CD14-positive monocyte (primary cell): ENCODE results near the gene TRIM3. TPM values are rescaled to one million over a fixed set of nuclear protein-coding genes. Genes with fewer than 3 reads are reported as not detected.
A peak's percentile ranks its signal among the peaks of the same experiment; 100 is the strongest.

Source experiments
- DNase-seq, 3 donors: peaks; one replicate each; pipeline ENCODE4 v3.0.0-alpha.2; 2011 to 2022
- H2AFZ ChIP-seq: 2 replicates; pipeline ENCODE4 v1.6.0; 2012; ENCODE audit warnings: mild to moderate bottlenecking, low read depth, low read length, inconsistent platforms; ENCODE audit not compliant: insufficient read depth, poor library complexity, severe bottlenecking
- H3K27ac ChIP-seq, 2 donors: 1 replicate in 1 of 2; 2 replicates in 1 of 2; pipeline ENCODE4 v1.5.1; 2012 to 2013; ENCODE audit warnings: low read length in 2 of 2, control low read depth in 1 of 2, inconsistent platforms in 1 of 2, low read depth in 1 of 2, mild to moderate bottlenecking in 1 of 2
- H3K27me3 ChIP-seq, 2 donors: one replicate each; pipeline versions ENCODE4 v1.6.0 to v1.6.1; 2011 to 2013; ENCODE audit warnings: low read length in 2 of 2; ENCODE audit not compliant: control insufficient read depth in 2 of 2, insufficient read depth in 2 of 2
- H3K36me3 ChIP-seq, 2 donors: replicated peaks in 1 of 2; 1 replicate in 1 of 2; 2 replicates in 1 of 2; pipeline versions ENCODE4 v1.5.1 to v1.6.1; 2012 to 2013; ENCODE audit warnings: low read length in 2 of 2, control low read depth in 1 of 2, inconsistent platforms in 1 of 2, mild to moderate bottlenecking in 1 of 2; ENCODE audit not compliant: insufficient read depth in 2 of 2, control insufficient read depth in 1 of 2
- H3K4me1 ChIP-seq, 2 donors: 1 replicate in 1 of 2; 2 replicates in 1 of 2; pipeline versions ENCODE4 v1.5.1 to v1.6.1; 2012 to 2013; ENCODE audit warnings: low read length in 2 of 2, control low read depth in 1 of 2, inconsistent platforms in 1 of 2, mild to moderate bottlenecking in 1 of 2, moderate library complexity in 1 of 2; ENCODE audit not compliant: insufficient read depth in 2 of 2, control insufficient read depth in 1 of 2
- H3K4me2 ChIP-seq: replicated peaks from 2 replicates; pipeline ENCODE3; 2012; ENCODE audit warnings: low read length, moderate library complexity, mild to moderate bottlenecking; ENCODE audit not compliant: poor library complexity, severe bottlenecking; ENCODE audit errors: extremely low read depth
- H3K4me3 ChIP-seq, 3 experiments: fragments of 200-600 bp in 1 of 3; sonication (generic) in 1 of 3; replicated peaks in 1 of 3; 1 replicate in 2 of 3; 2 replicates in 1 of 3; pipeline ENCODE4 v1.5.1; 2011 to 2013; ENCODE audit warnings: low read length in 3 of 3, mild to moderate bottlenecking in 3 of 3, control low read depth in 2 of 3, low read depth in 2 of 3, inconsistent platforms in 1 of 3, moderate library complexity in 1 of 3
- H3K79me2 ChIP-seq: 2 replicates; pipeline ENCODE4 v1.6.0; 2012; ENCODE audit warnings: mild to moderate bottlenecking, control low read depth, inconsistent platforms, low read length, moderate library complexity; ENCODE audit not compliant: insufficient read depth
- H3K9ac ChIP-seq: 2 replicates; pipeline ENCODE4 v1.6.0; 2017; ENCODE audit warnings: low read length, mild to moderate bottlenecking; ENCODE audit not compliant: insufficient read depth, poor library complexity, severe bottlenecking
- H3K9me3 ChIP-seq, 2 donors: replicated peaks in 1 of 2; 1 replicate in 1 of 2; 2 replicates in 1 of 2; pipeline versions ENCODE4 v1.5.1 to v1.6.1; 2012 to 2013; ENCODE audit warnings: low read length in 2 of 2, control low read depth in 1 of 2; ENCODE audit not compliant: control insufficient read depth in 1 of 2, insufficient read depth in 1 of 2
- H4K20me1 ChIP-seq: 2 replicates; pipeline ENCODE4 v1.6.0; 2012; ENCODE audit warnings: mild to moderate bottlenecking, low read length, control low read depth, moderate library complexity; ENCODE audit not compliant: insufficient read depth
- H3K27ac Mint-ChIP-seq, 7 donors: one replicate each; pipeline ENCODE4 v1.8.0; 2020; ENCODE audit warnings: mild to moderate bottlenecking in 7 of 7, mixed read lengths in 7 of 7, moderate library complexity in 6 of 7, inconsistent platforms in 2 of 7
- H3K27me3 Mint-ChIP-seq, 3 donors: one replicate each; pipeline ENCODE4 v1.8.0; 2021 to 2022; ENCODE audit warnings: low read depth in 3 of 3, mild to moderate bottlenecking in 3 of 3, mixed read lengths in 3 of 3, moderate library complexity in 3 of 3, inconsistent platforms in 1 of 3
- H3K36me3 Mint-ChIP-seq, 2 donors: one replicate each; pipeline ENCODE4 v1.8.0; 2020; ENCODE audit warnings: mixed read lengths in 2 of 2, inconsistent platforms in 1 of 2, mild to moderate bottlenecking in 1 of 2
- H3K4me1 Mint-ChIP-seq: one replicate; pipeline ENCODE4 v1.8.0; 2020; ENCODE audit warnings: mild to moderate bottlenecking, mixed read lengths
- H3K4me3 Mint-ChIP-seq, 2 donors: one replicate each; pipeline ENCODE4 v1.8.0; 2020; ENCODE audit warnings: mild to moderate bottlenecking in 2 of 2, mixed read lengths in 2 of 2, moderate library complexity in 1 of 2
- H3K9me3 Mint-ChIP-seq, 7 donors: one replicate each; pipeline ENCODE4 v1.8.0; 2020 to 2022; ENCODE audit warnings: mixed read lengths in 7 of 7, mild to moderate bottlenecking in 6 of 7, moderate library complexity in 6 of 7, inconsistent platforms in 2 of 7
- CTCF ChIP-seq: fragments of 200-600 bp; IDR thresholded peaks from one replicate; pipeline ENCODE4 v1.8.0; 2022; ENCODE audit warnings: antibody characterized with exemption, mild to moderate bottlenecking
- WGBS: methylation state at CpG from one replicate; pipeline ENCODE4 v1.1.5; 2013; ENCODE audit warnings: missing lambda C conversion rate; ENCODE audit not compliant: insufficient coverage; 5-methylcytosine and 5-hydroxymethylcytosine counted together
- intact Hi-C, 2 donors: fragments of 100-400 bp; cut with micrococcal nuclease; formaldehyde crosslinking; loops; one replicate each; pipeline versions ENCODE4 v1.15.0 to v1.15.1; 2023
- polyA plus RNA-seq, 3 donors: library from polyadenylated mRNA; depleted of rRNA in 1 of 3; unstranded in 2 of 3; stranded (reverse) in 1 of 3; fragments of 300-500 nt in 2 of 3; fragments of >200 nt in 1 of 3; fragmentation: Illumina TruSeq in 2 of 3; gene quantifications; 1 replicate in 2 of 3; 2 replicates in 1 of 3; pipeline ENCODE4 v1.2.3, GENCODE V29; 2012 to 2021

The TRIM3 gene
- polyA plus RNA-seq, 3 donors, result 1.7 to 36.2 (median 3.3) TPM

- no peak overlapping the region for H3K27ac Mint-ChIP-seq
- H3K27me3 ChIP-seq, result no peaks in the 10 kb centered on the region
- H3K4me1 ChIP-seq, result no peaks in the 10 kb centered on the region
- H3K9me3 Mint-ChIP-seq, result no peaks in the 10 kb centered on the region
- TF ChIP-seq CTCF, result peak; percentile 78
- H4K20me1 ChIP-seq, result no peaks in the 10 kb centered on the region
- no CpG with 5 or more reads among the region's 2 CpGs for WGBS
- peaks cover 9 to 58% of the 10 kb centered on the region in 2 donors for H3K36me3 ChIP-seq
- H3K9me3 ChIP-seq, result no peaks in the 10 kb centered on the region
- no peak overlapping the region for H3K4me2 ChIP-seq
- H3K79me2 ChIP-seq, result no peaks in the 10 kb centered on the region
- H3K9ac ChIP-seq, result no peak overlapping the region
- peak; percentile 18 to 42 (median 40) for DNase-seq
- H3K4me3 ChIP-seq, result no peak overlapping the region
- H3K36me3 Mint-ChIP-seq, result peaks cover 40 to 48% of the 10 kb centered on the region in 2 donors
- no peak overlapping the region for H3K27ac ChIP-seq
- no peak overlapping the region for H2AFZ ChIP-seq
- no peaks in the 10 kb centered on the region for H3K4me1 Mint-ChIP-seq
- no peak overlapping the region for H3K4me3 Mint-ChIP-seq
- intact Hi-C loops, result loop anchor here (5.0 to 10.0 kb wide), 2 partner anchors 61 to 128 kb away; partner anchors contain the start of gene HPX (in 1 of the 2)
- H3K27me3 Mint-ChIP-seq, result no peaks in the 10 kb centered on the region
These were observed 32.0 kb upstream of the TRIM3 start for GRCh38 chr11:6505577-6506240.

- Histone ChIP-seq H4K20me1 (no peaks in the 10 kb centered on the region), H3K9me3 (no peaks in the 10 kb centered on the region), H3K79me2 (no peaks in the 10 kb centered on the region), H3K27ac (no peak overlapping the region), H3K36me3 (peaks cover 9 to 57% of the 10 kb centered on the region in 2 donors), H3K9ac (no peak overlapping the region), H3K4me2 (no peak overlapping the region), H3K4me1 (no peaks in the 10 kb centered on the region), H3K27me3 (no peaks in the 10 kb centered on the region), H3K4me3 (no peak overlapping the region), H2AFZ (no peak overlapping the region)
- Mint-ChIP-seq H3K4me1 (no peaks in the 10 kb centered on the region), H3K27me3 (no peaks in the 10 kb centered on the region), H3K27ac (peak overlapping the region in 4 of 7 donors; percentile 25 to 67 (median 42)), H3K36me3 (peaks cover 45 to 55% of the 10 kb centered on the region in 2 donors), H3K4me3 (no peak overlapping the region), H3K9me3 (no peaks in the 10 kb centered on the region)
- 100% methylated on average over 1 of the region's 3 CpGs for WGBS
- no peak for DNase-seq
- intact Hi-C loops, result loop anchor here in 1 of 2 donors (10.0 kb wide), 1 partner anchor 59 kb away; the partner anchor contains the start of gene HPX
- TF ChIP-seq CTCF, result no peak
These were observed 30.4 kb upstream of the TRIM3 start for GRCh38 chr11:6504166-6504565.
